Fibroblast of the aortic adventitia (primary cell): ENCODE measurements around the gene CASP7. TPM values are rescaled to one million over a fixed set of nuclear protein-coding genes. Genes with fewer than 3 reads are reported as not detected.

Experiments used
- DNase-seq: peaks from one replicate; pipeline ENCODE4 v3.0.0-alpha.2; 2010; ENCODE audit warnings: low read depth
- H3K4me3 ChIP-seq: 2 replicates; pipeline ENCODE4 v1.5.1; 2011; ENCODE audit warnings: low read depth, mild to moderate bottlenecking, control low read depth, low read length, moderate library complexity
- CTCF ChIP-seq: IDR thresholded peaks from 2 replicates; pipeline ENCODE4 v1.5.1; 2011; ENCODE audit warnings: mild to moderate bottlenecking, low read length, control low read depth, inconsistent platforms; ENCODE audit not compliant: insufficient read depth
- total RNA-seq: library from RNA; depleted of rRNA; stranded (reverse); fragments of >200 nt; gene quantifications from 2 replicates; pipeline ENCODE4 v1.2.3, GENCODE V29; 2012; ENCODE audit warnings: low replicate concordance

Gene CASP7
- total RNA-seq, 1 donor = 19.8 TPM

GRCh38 chr10:113665806-113666354, 13.8 kb upstream of the CASP7 start:
- no peak overlapping the region for H3K4me3 ChIP-seq
- peak; percentile 88 for DNase-seq
- no peak for TF ChIP-seq CTCF

DNA sequence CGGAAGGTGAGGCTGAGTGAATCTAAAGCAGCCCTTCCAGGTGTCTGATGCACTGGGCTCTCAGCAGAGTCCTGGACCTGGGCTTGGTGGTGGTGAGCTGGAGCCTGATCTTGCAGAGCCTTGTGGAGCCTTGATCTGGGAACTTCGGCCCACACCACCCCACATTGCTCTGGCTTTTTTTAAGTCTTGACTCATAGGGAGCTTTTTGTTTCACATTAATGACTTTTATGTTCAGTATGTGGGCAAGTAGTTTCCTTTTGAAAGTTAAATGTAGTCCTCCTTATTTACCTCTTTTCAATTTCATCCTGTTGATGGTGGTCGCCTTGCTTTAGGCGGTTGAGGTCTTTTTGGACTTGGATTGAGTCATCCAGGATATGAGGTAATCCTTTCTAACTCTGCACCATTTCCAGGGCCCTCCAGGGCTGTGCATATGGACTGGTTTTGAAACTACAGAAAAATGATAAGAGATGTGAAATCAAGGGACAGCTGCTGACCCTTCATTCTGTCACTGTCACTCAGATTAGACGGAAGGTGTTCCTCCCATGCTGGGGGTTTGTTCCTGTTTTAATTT, 12.9 kb upstream of the CASP7 start:
- no peak overlapping the region for H3K4me3 ChIP-seq
- no peak for TF ChIP-seq CTCF
- DNase-seq = peak; percentile 37

- TF ChIP-seq CTCF = no peak
- DNase-seq = peak; percentile 59
These were observed 739 bp downstream of the CASP7 start for GRCh38 chr10:113680190-113681111.

DNA sequence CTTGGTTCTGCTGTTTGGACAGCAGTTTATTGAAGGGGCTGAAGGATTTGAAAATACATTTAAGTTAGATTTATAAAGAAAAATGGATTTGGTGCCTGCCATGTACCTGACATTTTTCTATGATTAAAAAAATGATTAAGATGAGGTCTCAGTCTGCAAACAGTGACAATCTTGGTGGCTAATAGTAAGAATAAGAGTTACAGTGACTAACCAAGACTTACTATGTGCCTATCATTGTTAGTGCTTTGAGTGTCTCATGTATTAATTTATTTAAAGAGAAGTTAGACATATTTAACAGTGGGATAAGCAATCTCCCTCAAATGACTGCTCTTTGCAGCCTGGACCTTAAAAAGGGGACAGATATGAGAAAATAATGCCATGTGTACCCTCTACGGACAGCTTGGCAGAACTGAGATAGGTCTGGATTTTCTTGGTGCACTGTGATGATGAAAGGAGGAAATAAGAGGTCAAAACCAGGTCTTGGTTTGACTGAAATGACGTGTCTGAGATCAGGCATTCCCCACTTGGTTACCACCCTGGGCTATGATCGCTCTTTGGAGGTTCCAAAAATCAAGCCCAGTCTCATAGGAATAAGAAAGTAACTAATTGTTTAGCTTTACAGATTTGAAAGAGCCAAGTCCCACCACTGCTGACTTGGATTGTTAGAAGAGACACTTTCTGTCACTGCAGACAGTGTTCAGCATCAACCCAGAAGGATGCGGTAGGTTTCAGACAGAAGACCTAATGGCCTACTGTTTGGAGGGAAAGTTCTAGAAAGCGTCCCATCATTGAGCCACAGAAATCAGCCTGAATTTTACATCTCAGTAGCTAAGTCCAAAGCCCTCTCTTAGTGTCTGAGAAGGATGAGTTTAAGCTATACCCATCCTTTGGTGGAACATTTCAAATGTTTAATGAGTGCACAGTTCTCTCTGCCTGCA, 2.1 kb downstream of the CASP7 start:
- H3K4me3 ChIP-seq = no peak overlapping the region
- TF ChIP-seq CTCF = no peak
- peak; percentile 20 for DNase-seq

More at GRCh38 chr10:113680190-113681111, 739 bp downstream of the CASP7 start:
- H3K4me3 ChIP-seq = peak overlapping the region; percentile 98

GRCh38 chr10:113683300-113683699, 3.6 kb downstream of the CASP7 start:
- no peak for DNase-seq
- no peak overlapping the region for H3K4me3 ChIP-seq
- no peak for TF ChIP-seq CTCF

DNA sequence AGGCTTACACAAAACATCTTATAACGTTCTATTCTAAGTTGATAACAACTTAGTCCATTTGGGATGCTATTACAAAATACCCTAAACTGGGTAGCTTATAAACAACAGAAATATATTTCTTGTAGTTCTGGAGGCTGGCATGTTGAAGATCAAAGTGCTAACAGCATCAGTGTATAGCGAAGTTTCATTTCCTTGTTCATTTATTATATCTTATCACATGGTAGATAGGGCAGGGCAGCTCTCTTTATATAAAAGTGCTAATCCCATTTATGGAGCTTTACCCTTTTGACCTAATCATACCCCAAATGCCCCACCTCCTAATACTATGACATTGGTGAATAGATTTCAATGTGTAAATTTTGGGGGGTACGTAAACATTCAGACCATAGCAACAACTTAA, 6.3 kb downstream of the CASP7 start:
- TF ChIP-seq CTCF = no peak
- no peak for DNase-seq
- no peak overlapping the region for H3K4me3 ChIP-seq
